Measurements from ENCODE around the gene CIAO2A.
"Not testable (repeated sequence)": the region's sequence is repeated elsewhere in the genome, so short reads cannot be mapped to it uniquely, and the experiment has no call there.

CIAO2A gene

DNA sequence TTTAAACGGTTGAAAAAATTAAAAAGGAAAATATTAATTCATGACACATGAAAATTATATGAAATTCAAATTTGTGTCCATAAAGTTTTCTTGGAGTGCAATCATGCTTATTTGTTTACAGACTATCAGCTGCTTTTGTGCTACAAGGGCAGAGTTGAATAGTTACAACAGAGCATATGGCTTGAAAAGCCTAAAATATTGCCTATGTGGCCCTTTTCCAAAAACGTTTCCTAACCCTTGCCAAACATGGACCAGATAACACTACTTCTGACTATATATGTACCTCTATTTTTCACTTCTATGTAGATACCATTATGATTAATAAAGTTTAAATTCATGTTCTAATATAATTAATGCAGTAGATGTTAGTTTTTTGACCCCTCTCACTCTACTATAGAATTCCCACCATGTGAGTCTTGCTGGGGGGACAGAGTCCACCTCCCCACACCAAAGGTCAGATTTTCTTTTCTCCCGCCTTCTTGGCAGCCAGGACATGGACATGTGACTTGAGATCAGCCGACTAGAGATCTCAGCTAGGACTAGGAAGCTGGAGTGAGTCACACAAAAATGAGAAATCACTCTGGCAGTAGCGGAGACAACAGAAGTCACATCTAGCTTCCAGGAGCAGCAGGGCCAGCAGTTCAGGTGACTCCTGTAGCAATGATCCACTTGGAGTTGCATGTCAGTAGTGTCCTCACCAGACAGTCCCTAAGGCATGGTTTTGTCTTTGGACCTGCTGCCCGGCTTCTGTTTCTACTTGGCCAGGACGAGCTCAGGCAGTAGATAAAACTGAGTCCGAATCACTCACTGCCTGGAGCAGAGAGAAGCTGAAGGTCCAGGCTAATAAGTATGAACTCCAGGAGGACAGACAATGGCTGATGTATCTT lies 22.4 kb downstream of the CIAO2A start:
- DNase-seq: no peak

DNA sequence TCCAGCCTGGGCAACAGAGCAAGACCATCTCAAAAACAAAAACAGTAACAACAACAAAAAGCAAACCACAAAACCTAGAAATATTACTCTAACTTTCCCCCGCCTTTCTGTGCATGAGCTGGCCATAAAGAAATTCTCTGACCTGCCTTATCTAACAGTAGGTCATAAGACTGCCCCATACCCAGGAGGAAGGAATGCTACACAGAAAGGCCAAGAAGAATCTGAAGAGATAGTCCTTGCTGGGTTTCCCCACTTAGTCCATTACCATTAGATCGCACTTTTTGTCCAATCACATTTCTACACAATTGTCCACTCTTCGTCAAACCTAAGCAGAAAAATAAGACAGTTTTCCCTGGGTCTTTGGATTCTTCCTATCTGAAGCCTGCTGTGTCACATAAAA lies 23.5 kb downstream of the CIAO2A start:
- no peak for DNase-seq

DNA sequence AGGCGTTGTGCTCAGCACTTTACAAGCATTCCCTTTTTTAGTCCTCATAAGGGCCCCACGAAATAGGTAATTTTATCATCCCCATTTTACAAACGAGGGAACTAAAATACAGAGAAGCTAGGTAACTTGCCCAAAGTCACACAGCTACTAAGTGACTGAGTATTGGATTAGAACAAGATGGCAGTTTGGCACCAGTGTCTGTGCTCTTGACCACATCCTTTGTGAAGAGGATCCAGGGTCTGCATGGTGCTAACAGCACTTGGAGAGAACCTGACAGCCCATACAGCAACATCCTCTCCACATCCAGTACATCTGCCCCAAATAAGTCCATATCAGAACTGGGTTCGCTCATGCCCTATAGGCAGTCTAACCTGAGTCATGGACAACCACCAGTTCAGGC lies 25.5 kb downstream of the CIAO2A start:
- DNase-seq: no peak

DNA sequence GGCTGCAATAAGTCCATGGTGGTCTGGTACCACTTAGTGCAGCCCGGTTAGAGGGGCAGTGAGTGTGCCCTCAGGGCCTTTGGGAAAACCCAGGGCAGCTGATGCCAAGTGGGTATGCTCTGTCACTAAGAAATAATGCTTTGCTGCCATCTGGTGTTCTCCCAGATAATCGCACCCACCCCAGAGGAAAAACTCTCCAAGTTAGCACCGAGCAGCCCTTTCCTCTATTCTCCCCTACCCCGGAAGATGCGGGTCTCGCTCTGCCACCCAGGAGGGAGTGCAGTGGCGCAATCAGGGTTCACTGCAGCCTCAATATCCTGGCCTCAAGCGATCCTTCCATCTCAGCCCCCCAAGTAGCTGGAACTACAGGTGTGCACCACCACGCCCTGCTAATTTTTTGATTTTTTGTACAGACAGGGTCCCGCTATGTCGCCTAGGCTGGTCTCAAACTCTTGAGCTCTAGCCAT lies 26.0 kb downstream of the CIAO2A start:
- peak; percentile 80 for DNase-seq

DNA sequence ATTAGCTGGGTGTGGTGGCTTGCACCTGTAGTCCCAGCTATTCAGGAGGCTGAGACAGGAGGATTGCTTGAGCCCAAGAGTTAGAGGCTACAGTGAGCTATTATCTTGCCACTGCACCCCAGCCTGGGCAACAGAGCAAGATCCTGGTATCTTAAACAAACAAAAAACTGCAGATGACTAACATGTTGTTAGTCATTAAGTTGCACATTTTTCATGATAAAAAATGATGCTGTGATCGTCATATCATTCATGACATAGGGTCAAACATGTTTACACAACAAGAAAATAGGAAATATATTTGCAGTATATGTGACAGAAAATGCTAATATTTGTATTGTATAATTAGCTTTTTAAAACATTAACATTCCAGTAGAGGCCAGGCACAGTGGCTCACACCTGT lies 27.2 kb downstream of the CIAO2A start:
- DNase-seq: no peak

DNA sequence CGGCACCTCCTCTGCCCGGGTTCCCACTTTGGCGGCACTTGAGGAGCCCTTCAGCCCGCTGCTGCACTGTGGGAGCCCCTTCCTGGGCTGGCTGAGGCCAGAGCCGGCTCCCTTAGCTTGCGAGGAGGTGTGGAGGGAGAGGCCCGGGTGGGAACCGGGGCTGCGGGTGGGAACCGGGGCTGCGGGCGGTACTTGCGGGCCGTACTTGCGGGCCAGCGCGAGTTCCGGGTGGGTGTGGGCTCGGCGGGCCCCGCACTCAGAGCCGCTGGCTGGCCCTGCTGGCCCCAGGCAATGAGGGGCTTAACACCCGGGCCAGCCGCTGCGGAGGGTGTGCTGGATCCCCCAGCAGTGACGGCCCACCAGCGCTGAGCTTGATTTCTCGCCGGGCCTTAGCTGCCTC lies 32.9 kb downstream of the CIAO2A start:
- no peak for DNase-seq

DNA sequence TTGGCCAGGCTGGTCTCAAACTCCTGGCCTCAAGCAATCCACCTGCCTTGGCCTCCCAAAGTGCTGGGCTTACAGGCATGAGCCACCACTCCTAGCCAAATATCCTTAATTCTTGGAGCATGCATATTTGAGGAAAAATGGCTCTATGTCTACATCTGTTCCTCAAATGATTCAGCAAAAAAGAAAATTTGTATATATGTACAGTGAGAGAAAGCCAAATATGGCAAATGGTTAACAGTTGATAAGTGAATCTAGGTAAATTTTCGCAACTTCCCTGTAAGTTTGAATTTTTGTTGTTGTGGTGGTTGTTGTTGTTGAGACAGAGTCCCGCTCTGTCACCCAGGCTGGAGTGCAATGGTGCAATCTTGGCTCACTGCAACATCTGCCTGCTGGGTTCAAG lies 34.5 kb downstream of the CIAO2A start:
- DNase-seq: not testable (repeated sequence)

DNA sequence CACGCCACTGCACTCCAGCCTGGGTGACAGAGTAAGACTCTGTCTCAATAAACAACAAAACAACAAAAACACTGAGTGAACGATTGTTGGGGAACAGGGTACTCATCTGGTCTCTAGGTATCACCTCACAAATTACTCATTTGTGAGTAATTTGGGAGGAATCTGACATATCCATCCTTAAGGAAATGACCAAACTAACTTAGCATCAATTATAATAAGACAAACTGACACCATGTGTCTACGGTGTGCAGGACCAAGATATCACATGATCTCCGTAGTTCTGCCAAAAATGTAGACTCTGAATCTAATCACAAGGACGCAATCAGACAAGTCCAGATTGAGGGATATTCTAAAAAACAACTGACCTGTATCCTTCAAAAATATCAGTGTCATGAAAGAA lies 35.4 kb downstream of the CIAO2A start:
- no peak for DNase-seq

DNA sequence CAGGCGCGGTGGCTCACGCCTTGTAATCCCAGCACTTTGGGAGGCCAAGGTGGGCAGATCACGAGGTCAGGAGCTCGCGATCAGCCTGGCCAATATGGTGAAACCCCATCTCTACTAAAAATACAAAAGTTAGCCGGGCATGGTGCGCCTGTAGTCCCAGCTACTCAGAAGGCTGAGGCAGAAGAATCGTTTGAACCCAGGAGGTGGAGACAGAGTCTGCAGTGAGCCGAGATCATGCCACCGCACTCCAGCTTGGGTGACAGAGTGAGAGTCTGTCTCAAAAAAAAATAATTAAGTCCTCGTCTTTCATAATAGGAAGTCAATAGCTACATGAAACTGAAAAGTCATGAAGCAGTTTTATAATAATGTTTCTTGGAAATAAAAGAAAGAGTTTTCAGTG lies 40.0 kb downstream of the CIAO2A start:
- DNase-seq: not testable (repeated sequence)

DNA sequence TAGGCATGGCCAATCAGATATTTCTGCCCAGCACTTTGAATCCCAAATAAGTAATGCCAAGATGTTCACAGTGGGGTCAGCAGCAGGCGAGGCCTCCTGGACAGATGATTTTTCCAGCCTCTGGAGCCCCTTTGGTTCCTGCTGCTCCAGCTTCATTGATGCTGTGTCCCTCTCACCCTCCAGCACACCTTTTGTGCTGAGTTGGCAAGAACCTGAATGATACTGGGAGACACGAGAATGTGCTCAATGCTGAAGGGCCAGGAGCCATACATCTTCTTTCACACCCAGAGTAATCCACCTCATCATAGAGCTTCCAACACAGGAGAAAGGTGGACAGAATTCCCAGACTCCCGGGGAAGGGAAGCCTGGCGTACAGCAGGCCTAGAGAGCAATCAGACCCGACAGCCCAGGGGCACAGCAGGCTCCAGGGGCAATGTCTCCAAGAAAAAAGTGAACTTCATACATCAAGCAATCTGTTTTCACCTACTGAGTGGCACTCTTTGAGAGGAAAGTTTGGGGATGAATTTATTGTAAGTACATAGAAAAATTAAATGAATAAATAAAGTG lies 40.6 kb downstream of the CIAO2A start:
- DNase-seq: no peak

DNA sequence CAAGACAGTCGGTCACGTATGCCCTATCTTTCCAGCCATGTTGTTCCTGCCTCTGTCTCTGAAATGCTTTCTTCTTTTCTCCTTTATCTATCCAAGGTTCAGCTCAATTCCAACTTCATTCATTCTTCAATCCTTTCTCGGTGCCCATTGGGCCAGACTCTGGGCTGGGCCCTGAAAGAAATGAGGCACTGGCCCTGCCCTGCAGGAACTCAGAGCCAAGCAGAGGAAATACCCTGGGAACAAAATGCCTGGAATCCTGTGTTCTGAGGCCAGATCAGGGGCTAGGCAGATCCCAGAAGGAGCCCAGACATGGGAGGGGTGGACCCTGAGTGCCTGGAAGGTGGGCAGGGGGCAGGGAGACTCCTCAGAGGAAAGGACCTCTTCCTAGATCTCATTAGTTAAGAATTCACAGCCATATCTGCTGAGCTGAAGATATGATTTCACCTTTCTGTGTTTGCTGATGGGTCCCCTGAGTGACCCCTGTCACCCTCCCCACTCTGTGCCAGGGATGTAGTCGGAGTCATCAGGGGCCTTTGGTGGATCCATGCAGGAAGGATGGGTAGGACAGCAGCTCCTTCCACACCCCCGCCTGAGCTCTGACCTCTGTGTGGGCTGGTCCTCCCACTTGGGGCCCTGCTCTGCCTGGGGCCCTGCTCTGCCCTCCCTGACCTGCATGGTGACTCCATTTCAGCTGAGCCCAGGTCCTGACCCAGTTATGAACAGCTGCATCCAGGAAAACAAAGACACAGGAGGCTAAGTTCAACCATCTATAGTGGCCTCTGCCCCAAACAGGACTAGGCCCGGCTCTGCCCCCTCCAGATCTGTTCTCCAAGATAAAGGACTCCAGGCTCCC lies 42.0 kb downstream of the CIAO2A start:
- no peak for DNase-seq

DNA sequence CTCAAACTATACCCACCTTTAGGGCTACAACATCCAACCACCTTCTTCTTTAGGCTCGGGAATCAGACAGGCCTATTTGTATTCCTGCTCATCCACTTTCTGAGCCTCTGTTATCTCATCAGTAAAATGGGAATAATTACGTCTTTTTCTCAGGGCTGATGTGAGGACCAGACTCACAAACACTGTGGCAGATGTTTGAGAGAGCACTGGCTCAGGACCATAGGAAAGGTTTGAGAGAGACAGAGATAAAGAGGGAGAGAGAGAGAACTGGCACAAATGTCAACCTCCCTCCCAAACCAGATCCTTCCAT lies 42.6 kb downstream of the CIAO2A start:
- DNase-seq: no peak

DNA sequence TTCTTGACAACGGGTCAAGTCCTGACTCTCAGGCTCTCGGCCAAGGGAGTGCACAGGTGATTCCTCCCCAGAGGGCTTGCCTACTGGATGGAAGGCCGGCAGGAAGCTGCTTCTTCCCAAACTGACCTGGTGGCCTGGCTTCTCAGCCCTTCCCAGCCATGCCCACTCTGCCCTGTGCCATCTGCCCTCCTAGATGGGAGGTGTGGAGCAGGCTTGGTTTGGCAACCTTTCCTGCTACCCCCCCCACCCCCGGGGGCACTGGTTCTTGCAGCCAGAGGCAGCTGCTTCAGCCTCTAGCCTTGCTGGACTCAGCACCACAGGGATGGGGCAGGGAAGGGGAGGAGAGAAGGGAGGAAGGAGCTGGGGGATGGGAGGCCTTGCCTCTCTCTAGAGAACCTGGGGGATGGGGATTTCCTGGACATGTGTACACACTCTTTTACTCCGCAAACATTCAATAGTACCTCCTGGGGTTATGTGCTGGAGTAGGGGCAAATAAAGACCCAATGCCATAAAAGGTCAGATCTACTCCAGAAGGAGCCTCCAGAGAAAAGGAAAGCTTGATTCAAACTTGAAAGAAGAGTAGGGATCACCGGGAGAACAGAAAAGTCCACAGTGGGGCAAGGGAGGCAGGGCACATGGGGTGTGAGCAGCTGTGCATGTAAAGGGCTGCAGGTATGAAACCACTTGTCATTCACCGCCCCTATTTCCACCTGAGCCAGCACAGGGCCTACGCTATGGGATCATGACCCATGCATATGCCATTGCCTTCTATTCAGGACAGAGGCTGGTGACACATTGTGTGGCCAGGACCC lies 43.2 kb downstream of the CIAO2A start:
- no peak for DNase-seq

DNA sequence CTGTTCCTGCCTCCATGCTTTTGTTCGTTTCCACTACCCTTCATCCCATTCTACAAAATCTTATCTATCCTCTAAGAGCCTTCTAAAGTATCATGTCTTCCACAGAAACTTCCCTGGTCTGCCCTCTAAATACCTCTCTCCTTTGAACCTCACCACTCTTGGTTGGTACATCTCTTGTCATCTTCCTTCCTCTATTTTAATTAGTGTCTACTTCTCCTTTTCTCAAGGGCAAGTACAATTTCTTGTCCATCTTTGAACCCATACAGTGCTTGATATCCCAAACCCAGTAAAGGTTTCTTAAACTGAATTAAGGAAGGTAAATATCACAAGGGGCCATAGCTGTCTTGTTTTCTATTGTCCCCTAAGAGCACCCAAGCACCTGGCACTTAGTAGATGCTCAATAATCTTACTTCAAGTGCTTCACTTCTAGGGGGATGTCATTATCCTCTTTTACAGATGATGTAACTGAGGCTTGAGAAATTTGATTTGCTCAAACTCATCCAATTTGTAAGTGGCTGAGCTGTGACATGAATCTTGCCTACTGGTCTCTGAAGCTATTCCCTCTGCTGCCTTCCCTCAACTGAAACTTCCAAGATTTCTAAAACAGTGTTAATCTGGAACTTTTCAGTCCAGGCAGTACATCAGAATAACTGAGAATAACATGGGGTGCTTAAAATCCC lies 44.7 kb downstream of the CIAO2A start:
- DNase-seq: no peak

DNA sequence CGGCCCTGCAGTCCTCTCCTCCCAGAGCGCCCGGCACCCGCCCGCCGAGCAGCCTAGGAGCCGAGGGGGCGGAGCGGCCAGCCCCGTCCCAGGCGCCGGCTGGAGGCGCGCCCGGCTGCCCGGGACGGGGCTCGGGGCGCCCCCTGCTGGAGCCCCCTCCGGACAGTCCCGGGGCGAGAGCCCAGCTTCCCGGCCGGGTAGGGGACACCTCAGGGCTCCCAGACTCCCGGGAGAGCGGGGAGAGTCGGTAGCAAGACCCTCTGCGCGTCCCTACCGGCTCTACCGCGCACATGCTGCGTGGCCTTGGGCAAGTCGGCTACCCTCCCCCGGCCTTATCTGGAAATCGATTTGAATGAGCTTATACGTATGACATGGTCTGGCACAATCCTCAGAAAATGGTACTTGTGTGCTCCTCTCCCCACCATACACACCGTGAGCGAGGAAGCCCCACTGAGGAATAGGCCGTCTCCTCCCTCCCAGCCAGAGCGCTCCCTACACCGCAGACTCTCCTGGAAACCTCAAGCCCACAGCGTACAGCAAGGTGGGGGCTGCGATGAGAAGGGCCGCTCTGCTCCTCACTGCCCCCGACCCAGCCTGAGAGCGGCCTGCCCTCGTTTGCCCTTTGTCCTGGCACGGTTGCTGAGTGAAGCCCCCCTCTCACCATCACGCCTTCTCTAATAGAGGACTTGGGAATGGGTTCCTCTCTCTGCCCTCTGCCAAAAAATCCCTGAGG lies 47.1 kb downstream of the CIAO2A start, which contains the start of gene DAPK2:
Gene DAPK2 (minus strand): TSS at position 65 of the 733 bp plus-strand sequence. CDS start 6,224 bp downstream, outside the sequence.
- DNase-seq: peak; percentile 67

DNA sequence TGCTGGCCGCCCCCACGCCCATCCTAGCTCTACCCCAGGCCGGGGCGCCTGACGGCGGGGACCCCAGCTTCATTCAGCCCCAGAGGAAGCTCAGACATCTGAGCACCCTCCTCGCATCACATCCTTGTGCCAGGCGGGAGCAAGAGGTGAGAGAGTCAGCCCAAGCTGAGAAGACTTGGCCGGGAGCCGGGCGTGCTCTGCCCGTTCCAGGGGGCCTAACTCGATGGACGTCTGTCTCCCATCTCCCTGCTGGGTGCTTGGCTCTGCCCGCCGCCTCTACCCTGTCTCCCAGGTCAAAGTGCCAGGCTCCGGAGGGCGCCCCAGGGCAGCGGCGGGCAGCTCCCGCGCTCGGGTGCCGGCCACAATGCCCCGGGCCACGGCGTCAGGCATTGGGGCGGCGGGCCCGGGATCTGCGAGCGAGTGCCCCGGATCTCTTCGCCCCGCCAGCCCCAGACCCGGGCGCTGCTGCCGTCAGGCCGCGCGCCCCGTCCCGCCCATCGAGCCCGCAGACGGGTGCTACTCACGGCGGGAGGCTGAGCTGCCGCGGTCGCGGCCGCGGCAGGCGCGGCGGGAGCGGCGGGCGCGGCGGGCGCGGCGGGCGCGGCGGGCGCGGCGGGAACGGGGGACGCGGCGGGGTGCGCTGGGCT lies 47.7 kb downstream of the CIAO2A start:
- DNase-seq: no peak

DNA sequence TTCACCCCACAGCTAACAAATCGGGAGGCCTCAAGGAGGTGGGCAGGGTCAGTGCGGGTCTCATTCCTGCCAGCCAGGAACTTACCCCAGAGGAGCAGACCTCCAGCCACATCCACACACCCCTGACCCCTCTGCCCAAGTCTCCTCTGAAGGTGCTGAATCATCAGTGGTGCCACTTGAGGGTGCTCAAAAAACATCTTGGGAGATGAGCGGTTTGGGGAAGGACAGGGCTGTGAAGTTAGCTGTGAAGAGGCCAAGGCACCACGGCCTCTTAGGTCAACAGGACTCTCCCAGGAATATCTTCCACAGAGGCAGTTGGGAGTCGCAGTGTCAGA lies 48.6 kb downstream of the CIAO2A start:
- no peak for DNase-seq

DNA sequence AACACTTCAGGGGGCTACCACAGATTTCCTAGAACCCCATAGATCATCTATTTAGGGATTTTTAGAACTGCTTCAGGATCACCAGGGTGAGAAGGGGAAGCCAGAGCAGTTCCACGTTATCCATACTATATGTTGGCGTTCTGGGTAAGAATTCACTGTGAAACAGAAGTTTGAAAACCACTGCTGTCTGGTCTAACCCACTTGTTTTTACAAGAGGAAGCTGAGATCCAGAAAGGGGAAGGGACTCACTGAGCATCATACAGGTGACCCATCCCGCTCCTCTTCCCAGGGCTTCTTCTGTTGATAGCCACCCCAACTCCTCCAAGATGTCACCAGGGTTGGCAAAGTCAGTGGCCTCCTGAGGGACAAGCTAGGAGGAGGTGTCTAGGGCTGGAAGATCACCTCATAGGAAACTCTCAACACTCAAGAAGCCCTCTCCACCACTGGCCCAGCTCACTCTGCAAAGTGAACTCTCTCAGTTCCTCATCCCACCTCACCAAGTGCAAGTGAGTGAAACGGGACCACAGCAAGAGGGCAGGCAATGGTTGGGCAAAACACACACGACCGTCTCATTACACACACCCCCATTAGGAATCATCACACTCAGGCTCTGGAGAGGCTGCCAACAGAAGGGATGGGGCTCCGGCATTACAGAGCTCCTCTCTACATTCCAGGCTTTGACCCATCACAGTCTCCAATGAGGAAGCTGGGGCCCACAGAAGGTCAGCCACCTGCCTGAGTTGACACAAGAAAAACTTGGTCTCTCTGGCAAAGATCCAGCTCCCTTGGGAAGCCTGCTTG lies 49.1 kb downstream of the CIAO2A start:
- DNase-seq: no peak

DNA sequence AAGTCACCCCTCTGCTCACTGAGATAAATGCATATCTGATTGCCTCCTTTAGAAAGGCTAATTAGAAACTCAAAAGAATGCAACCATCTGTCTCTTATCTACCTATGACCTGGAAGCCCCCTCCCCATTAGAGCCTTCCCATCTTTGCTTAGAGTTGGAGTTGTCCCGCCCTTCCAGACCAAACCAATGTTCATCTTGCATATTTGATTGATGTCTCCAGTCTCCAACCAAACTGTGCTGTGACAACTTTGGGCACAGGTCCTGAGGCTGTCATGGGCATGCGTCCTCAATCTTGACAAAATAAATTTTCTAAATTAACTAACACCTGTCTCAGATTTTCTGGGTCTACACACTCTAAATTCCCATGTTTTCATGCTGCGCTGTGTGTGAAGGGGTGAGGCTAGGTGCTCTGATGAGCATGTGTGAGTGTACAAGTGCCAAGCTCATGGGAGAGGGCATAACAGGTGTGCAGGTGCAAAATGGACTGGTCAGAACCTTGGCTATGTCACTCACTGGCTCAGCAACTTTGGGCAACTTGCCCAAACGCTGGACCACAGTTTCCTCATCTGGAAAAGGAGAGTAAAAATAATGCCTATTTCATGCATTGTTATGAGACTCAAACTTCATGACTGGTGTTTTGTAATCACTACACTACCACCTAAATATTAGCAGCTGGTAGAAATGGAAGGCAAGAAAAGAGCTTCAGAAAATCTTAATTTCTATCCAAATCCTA lies 54.6 kb downstream of the CIAO2A start:
- DNase-seq: no peak
